Lung (tissue), 12 donors: Measurements from ENCODE around the gene ADAMTS3. TPM values are rescaled to one million over a fixed set of nuclear protein-coding genes. Genes with fewer than 3 reads are reported as not detected.

ENCODE experiments used
- ATAC-seq: fragments of 200-7000 bp; cut with Tn5 transposase; one replicate; pipeline ENCODE4 v1.9.1; 2020; ENCODE audit warnings: moderate number of reproducible peaks; ENCODE audit not compliant: insufficient read depth, low FRiP score
- DNase-seq, 3 donors: peaks; one replicate each; pipeline ENCODE4 v3.0.0-alpha.2; 2013 to 2017
- H3K27ac ChIP-seq, 2 donors: one replicate each; pipeline ENCODE4 v1.5.1; 2013; ENCODE audit warnings: mild to moderate bottlenecking in 2 of 2, moderate library complexity in 2 of 2, control low read depth in 1 of 2, inconsistent platforms in 1 of 2, low read depth in 1 of 2, low read length in 1 of 2
- H3K27me3 ChIP-seq, 3 donors: one replicate each; pipeline ENCODE4 v1.5.1; 2013; ENCODE audit warnings: low read length in 2 of 3; ENCODE audit not compliant: control insufficient read depth in 3 of 3, insufficient read depth in 3 of 3
- H3K36me3 ChIP-seq, 4 donors: one replicate each; pipeline ENCODE4 v1.5.1; 2013; ENCODE audit warnings: low read length in 4 of 4, mild to moderate bottlenecking in 1 of 4, moderate library complexity in 1 of 4; ENCODE audit not compliant: control insufficient read depth in 4 of 4, insufficient read depth in 4 of 4
- H3K4me1 ChIP-seq, 5 donors: one replicate each; pipeline ENCODE4 v1.5.1; 2013; ENCODE audit warnings: low read length in 5 of 5, mild to moderate bottlenecking in 2 of 5, moderate library complexity in 1 of 5; ENCODE audit not compliant: control insufficient read depth in 5 of 5, insufficient read depth in 5 of 5
- H3K4me3 ChIP-seq: one replicate; pipeline ENCODE4 v1.5.1; 2013; ENCODE audit warnings: mild to moderate bottlenecking, control low read depth, moderate library complexity
- H3K9ac ChIP-seq, 2 donors: one replicate each; pipeline ENCODE4 v1.5.1; 2013; ENCODE audit warnings: low read length in 2 of 2, control low read depth in 1 of 2; ENCODE audit not compliant: insufficient read depth in 1 of 2
- H3K9me3 ChIP-seq, 4 donors: one replicate each; pipeline ENCODE4 v1.5.1; 2013; ENCODE audit warnings: low read length in 3 of 4, mild to moderate bottlenecking in 1 of 4, moderate library complexity in 1 of 4; ENCODE audit not compliant: control insufficient read depth in 4 of 4, insufficient read depth in 3 of 4
- WGBS, 2 donors: extraction: QIAGEN DNeasy Blood & Tissue Kit; methylation state at CpG; one replicate each; pipeline ENCODE4 v1.1.7; 2013; 5-methylcytosine and 5-hydroxymethylcytosine counted together
- polyA plus RNA-seq, 2 donors: library from polyadenylated mRNA; stranded (reverse); fragments of 200-250 nt; gene quantifications; one replicate each; pipeline ENCODE4 v1.2.1, GENCODE V29; 2013
- total RNA-seq, 2 donors: library from RNA; depleted of rRNA in 1 of 2; stranded (reverse); fragments of >200 nt in 1 of 2; gene quantifications; one replicate each; pipeline ENCODE4 v1.2.1, GENCODE V29; 2014 to 2021
- TF ChIP-seq, protein P1 (sequence below): IDR thresholded peaks from 2 replicates; pipeline ENCODE4 v1.5.1; 2012; ENCODE audit warnings: mild to moderate bottlenecking; ENCODE audit errors: control extremely low read depth, extremely low read depth
- donor health status: control.
- donor health status: control.
- donor health status: Bipolar disorder and iron deficiency.
- donor health status: healthy.
- donor health status: DM: yes; HTN: yes; CAD: no.

The ADAMTS3 gene
- total and polyA plus RNA-seq, 4 donors: 1.1 to 12.9 (median 2.1) TPM

DNA sequence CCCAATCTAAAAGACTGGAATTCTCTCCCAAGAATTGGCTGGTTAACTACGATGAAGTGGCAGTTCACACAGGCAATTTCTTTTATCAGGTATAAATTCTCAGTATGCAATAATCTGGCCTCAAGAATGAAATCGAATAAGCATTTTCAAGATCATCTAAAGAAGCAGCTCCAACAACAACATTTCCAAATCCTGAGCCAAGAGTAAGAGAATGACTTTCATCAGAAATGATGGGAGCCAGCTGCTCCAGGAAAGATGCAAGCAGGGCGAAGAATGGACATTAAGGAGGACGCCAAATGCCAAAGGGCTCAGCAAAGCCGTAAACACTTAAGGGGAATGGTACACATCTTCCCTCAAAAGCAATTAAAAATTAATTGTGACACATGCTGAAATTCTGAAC lies 12.0 kb downstream of the ADAMTS3 start:
- Histone ChIP-seq H3K9me3 (no peaks in the 10 kb centered on the region), H3K4me1 (peaks cover 0 to 14% (median 3%) of the 10 kb centered on the region in 5 donors), H3K36me3 (no peaks in the 10 kb centered on the region), H3K9ac (no peak overlapping the region), H3K27me3 (no peaks in the 10 kb centered on the region), H3K4me3 (no peak overlapping the region), H3K27ac (no peak overlapping the region)
- ATAC-seq (no peak), DNase-seq (peak; percentile 71 to 92 (median 90))
- TF ChIP-seq, protein P1, sequence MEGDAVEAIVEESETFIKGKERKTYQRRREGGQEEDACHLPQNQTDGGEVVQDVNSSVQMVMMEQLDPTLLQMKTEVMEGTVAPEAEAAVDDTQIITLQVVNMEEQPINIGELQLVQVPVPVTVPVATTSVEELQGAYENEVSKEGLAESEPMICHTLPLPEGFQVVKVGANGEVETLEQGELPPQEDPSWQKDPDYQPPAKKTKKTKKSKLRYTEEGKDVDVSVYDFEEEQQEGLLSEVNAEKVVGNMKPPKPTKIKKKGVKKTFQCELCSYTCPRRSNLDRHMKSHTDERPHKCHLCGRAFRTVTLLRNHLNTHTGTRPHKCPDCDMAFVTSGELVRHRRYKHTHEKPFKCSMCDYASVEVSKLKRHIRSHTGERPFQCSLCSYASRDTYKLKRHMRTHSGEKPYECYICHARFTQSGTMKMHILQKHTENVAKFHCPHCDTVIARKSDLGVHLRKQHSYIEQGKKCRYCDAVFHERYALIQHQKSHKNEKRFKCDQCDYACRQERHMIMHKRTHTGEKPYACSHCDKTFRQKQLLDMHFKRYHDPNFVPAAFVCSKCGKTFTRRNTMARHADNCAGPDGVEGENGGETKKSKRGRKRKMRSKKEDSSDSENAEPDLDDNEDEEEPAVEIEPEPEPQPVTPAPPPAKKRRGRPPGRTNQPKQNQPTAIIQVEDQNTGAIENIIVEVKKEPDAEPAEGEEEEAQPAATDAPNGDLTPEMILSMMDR: no peak
- WGBS, 2 donors: 81% methylated on average over 5 of the region's 5 CpGs

DNA sequence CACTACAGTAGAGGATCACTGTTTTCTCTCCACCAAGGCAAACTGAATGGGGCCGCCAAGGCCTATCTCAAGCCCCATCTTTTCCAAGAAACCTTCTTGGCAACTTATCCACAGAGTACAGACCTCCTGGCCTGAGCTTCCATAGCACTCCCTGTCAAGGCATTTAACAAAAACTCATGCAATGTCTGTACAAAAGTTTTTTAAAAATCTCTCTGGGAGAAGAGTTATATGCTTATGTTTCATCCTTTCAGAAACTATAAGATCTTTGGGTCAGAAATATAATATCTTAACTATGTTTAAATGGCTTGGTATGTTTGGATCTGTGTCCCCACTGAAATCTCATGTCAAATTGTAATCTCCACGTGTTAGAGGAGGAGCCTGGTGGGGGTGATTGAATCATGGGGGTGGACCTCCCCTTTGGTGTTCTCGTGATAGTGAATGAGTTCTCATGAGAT lies 13.6 kb downstream of the ADAMTS3 start:
- Histone ChIP-seq H3K36me3 (no peaks in the 10 kb centered on the region), H3K27ac (no peak overlapping the region), H3K9me3 (no peaks in the 10 kb centered on the region), H3K4me1 (peaks cover 0 to 14% (median 3%) of the 10 kb centered on the region in 5 donors), H3K27me3 (no peaks in the 10 kb centered on the region), H3K4me3 (no peak overlapping the region), H3K9ac (no peak overlapping the region)
- WGBS, 2 donors: 60 to 73% methylated on average over 3 of the region's 3 CpGs
- DNase-seq: no peak
- TF ChIP-seq, protein P1: no peak
- no peak for ATAC-seq

DNA sequence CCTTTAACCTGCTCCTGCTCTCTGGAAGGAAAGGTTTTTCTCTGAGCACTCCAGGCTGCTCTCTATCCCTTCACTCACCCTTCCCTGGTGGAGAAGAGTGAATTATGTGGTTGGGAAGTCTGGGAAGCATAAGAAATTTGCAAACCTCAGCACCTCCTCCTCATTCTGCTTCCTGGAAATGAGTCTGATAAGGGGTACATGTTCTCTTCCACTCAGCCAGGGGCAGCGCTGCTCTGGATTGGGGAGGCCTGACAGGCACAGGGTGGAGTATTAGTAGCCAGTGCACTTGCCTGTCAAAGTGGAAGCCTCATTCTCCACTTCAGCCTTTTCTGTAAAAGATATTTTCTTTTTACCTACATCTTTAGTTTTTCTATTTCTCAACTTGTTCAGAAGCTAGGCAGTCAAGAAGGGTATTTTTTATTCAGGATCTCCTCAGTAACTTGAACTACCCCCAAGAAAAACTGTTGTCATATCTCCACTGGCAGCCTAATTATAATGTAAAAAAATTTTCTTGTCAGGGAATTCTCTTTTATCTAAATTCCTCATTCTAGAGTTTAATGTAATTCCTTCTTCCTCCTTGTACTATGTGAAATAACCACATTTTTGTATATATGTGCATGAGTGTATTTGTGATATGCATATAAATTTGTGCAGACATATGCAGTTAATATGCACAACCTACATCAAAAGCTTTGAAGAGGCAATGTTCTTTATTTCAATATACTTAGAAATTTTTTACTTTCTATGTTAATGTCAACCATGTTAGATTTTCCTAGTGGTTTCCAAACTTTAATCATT lies 15.3 kb downstream of the ADAMTS3 start:
- ATAC-seq (no peak), DNase-seq (no peak)
- TF ChIP-seq, protein P1: no peak
- Histone ChIP-seq H3K27ac (no peak overlapping the region), H3K9ac (no peak overlapping the region), H3K4me1 (peaks cover 0 to 14% (median 3%) of the 10 kb centered on the region in 5 donors), H3K27me3 (no peaks in the 10 kb centered on the region), H3K4me3 (no peak overlapping the region), H3K36me3 (no peaks in the 10 kb centered on the region), H3K9me3 (no peaks in the 10 kb centered on the region)
- WGBS, 2 donors: 86 to 93% methylated on average over 1 of the region's 1 CpG

DNA sequence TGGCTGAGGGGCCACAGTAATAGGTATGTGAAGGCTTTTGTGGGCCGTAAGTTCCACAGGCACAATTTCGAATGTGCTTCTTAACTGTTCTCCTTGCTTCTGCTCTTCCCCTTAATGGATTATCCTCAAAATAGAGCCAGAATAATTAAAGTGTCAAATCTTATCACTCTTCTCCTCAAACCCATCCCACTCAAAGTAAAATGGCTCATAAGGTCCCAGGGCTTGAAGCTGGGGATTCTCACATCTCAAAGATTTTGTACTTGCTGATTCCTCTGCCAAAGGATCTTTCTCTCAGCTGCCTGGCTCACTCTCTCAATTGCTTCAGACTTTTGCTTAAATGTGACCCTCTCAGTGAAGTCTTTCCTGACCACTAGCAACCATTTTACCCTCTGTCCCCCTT lies 16.6 kb downstream of the ADAMTS3 start:
- Histone ChIP-seq H3K4me1 (peaks cover 0 to 14% (median 3%) of the 10 kb centered on the region in 5 donors), H3K4me3 (no peak overlapping the region), H3K36me3 (no peaks in the 10 kb centered on the region), H3K27ac (no peak overlapping the region), H3K9me3 (no peaks in the 10 kb centered on the region), H3K27me3 (no peaks in the 10 kb centered on the region), H3K9ac (no peak overlapping the region)
- no peak for DNase-seq
- no peak for ATAC-seq
- WGBS, 2 donors: 92 to 98% methylated on average over 2 of the region's 2 CpGs
- TF ChIP-seq, protein P1: no peak
